ENCODE measurements around the gene SEMA5A. TPM values are rescaled to one million over a fixed set of nuclear protein-coding genes. Genes with fewer than 3 reads are reported as not detected.

The SEMA5A gene
- total RNA-seq, 4 donors from 2014 or later = 0.46 to 3.2 (median 1.7) TPM

- no peak for ATAC-seq
- in situ Hi-C loops (cut with MboI; ENCODE audit: low sequenced_read_pairs in 4 of 4) = loop anchor here in 1 of 4 donors (25.0 kb wide), 1 partner anchor 163 kb away; no protein-coding TSS in a partner anchor
- Histone ChIP-seq H3K27ac (no peak overlapping the region), H3K4me3 (no peak overlapping the region), H3K27me3 (no peaks in the 10 kb centered on the region), H3K4me1 (peaks cover 5 to 15% of the 10 kb centered on the region in 2 donors), H3K36me3 (no peaks in the 10 kb centered on the region), H3K9me3 (no peaks in the 10 kb centered on the region)
- TF ChIP-seq CTCF (IDR thresholded peaks at IDR 0.05 in 4 of 5, conservative IDR thresholded peaks at IDR 0.05 in 1 of 5) = no peak
- TF ChIP-seq POLR2A (IDR thresholded peaks at IDR 0.05) = no peak
- intact Hi-C loops (cut with DNase I; ENCODE audit: low total_unique reads) = no loop called here
- DNase-seq = no peak
Measured at GRCh38 chr5:9524941-9525340, 20.9 kb downstream of the SEMA5A start.

- no peaks in the 10 kb centered on the region for H3K36me3 ChIP-seq
- H3K4me1 ChIP-seq = no peaks in the 10 kb centered on the region
- DNase-seq = no peak
- no peak overlapping the region for H3K4me3 ChIP-seq
- no peaks in the 10 kb centered on the region for H3K27me3 ChIP-seq
- ATAC-seq = no peak
- TF ChIP-seq POLR2A (IDR thresholded peaks at IDR 0.05) (no peak), CTCF (IDR thresholded peaks at IDR 0.05 in 4 of 5, conservative IDR thresholded peaks at IDR 0.05 in 1 of 5) (no peak)
- no peaks in the 10 kb centered on the region for H3K9me3 ChIP-seq
- in situ Hi-C loops (cut with MboI; ENCODE audit: low sequenced_read_pairs in 4 of 4) = no loop called here
- no peak overlapping the region for H3K27ac ChIP-seq
- intact Hi-C loops (cut with DNase I; ENCODE audit: low total_unique reads) = no loop called here
Measured at GRCh38 chr5:9523090-9523823, 22.6 kb downstream of the SEMA5A start.

GRCh38 chr5:9519537-9519936 lies 26.3 kb downstream of the SEMA5A start:
- no peaks in the 10 kb centered on the region for H3K4me1 ChIP-seq
- H3K9me3 ChIP-seq = no peaks in the 10 kb centered on the region
- ATAC-seq (peak; percentile 44 to 47), DNase-seq (peak; percentile 16 to 27)
- intact Hi-C loops (cut with DNase I; ENCODE audit: low total_unique reads) = no loop called here
- no peak overlapping the region for H3K4me3 ChIP-seq
- in situ Hi-C loops (cut with MboI; ENCODE audit: low sequenced_read_pairs in 4 of 4) = no loop called here
- no peak for TF ChIP-seq CTCF (IDR thresholded peaks at IDR 0.05 in 4 of 5, conservative IDR thresholded peaks at IDR 0.05 in 1 of 5)
- TF ChIP-seq POLR2A (IDR thresholded peaks at IDR 0.05) = no peak
- no peaks in the 10 kb centered on the region for H3K36me3 ChIP-seq
- no peaks in the 10 kb centered on the region for H3K27me3 ChIP-seq
- no peak overlapping the region for H3K27ac ChIP-seq

DNA sequence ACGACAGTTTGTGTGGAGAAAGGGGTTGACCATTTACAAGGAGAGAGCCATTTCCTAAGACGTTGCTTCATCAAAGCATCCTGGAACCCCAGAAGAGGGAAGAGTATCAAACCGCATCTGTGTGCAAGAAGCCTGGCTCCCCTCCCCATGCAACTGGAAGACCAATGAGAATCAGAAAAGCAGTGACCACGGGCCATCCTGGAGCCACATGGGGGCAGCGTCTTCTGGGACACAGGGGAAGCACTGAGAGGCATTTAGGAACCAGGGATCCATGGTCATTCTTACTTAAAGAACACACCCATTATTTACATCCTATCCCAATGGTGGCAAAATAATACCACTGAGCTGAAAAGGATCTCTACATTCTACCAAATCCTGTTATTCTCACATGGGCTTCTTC lies 29.3 kb downstream of the SEMA5A start:
- H3K4me3 ChIP-seq = no peak overlapping the region
- no peaks in the 10 kb centered on the region for H3K9me3 ChIP-seq
- intact Hi-C loops (cut with DNase I; ENCODE audit: low total_unique reads) (no loop called here), in situ Hi-C loops (cut with MboI; ENCODE audit: low sequenced_read_pairs in 4 of 4) (no loop called here)
- no peak overlapping the region for H3K27ac ChIP-seq
- no peaks in the 10 kb centered on the region for H3K36me3 ChIP-seq
- ATAC-seq (no peak), DNase-seq (no peak)
- TF ChIP-seq CTCF (IDR thresholded peaks at IDR 0.05 in 4 of 5, conservative IDR thresholded peaks at IDR 0.05 in 1 of 5) = no peak
- no peak for TF ChIP-seq POLR2A (IDR thresholded peaks at IDR 0.05)
- no peaks in the 10 kb centered on the region for H3K4me1 ChIP-seq
- H3K27me3 ChIP-seq = no peaks in the 10 kb centered on the region

Measured in gastrocnemius medialis (tissue), 4 donors.